ENCODE measurements around the gene HOXA5.

The HOXA5 gene

DNA sequence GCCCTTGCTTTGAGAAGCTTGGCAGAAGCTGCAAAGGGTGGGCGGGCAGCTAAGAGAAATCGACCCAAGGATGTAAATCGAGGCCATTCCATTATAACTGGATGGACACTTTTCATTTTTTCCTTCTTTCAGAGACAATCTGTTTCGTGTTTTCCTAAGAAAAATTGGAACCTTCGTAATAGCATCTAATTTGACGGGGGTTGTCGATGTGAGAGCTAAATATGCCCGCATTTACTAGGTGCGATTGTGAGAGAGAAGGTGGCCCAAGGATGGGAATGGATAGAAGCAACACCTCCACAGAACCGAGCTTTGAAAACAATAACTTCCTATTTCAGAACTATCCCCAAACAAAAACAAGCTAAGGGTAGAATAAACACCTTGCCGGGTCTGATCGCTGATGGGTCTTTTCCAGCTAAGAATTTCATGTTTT, 12.1 kb downstream of the HOXA5 start:
- DNase-seq: no peak

DNA sequence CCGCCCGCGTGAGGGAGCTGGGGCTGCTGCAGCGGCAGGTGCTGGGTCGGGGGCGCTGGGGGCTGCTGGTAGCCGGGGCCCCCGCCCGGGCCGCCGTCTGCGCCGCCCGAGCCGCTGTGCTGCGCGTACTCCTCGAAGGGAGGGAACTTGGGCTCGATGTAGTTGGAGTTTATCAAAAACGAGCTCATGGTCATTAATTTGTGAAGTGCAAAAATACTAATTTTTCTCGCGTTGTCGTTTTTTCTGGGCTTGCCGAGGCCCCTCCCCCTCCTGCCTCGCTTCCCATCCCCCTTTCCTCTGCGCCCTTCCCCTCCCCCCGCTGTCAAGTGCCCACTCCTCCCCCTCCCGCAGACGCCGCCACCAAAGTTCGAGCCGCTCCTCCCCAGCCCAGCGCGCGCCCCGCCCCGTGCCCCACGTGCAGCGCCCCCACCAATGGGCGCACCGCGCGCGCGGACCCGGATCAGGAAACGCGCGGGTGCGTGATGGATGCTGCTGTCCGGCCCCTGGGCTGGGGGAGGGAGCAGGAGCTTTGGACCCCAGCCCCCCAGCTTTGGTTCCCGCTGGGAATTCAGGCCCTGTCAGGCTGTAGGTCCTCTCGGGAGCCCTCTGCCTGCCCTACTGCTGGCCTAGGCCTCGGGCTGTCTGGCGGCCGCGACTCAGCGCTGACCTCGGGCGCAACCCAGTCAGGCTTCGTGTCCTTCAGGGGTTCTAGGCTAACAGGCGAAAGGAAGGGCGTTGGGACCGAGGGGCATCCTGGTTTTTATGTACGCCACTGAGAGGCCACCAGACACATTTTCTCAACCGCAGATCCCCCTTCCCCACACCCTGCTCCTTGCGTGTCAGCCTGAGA, 12.7 kb downstream of the HOXA5 start, which contains the start of gene HOXA4:
Gene HOXA4, minus strand, starts transcription at position 218 of the 850 bp plus-strand sequence. Its CDS starts 24 bp downstream, at position 194.
- peak; percentile 90 for DNase-seq

DNA sequence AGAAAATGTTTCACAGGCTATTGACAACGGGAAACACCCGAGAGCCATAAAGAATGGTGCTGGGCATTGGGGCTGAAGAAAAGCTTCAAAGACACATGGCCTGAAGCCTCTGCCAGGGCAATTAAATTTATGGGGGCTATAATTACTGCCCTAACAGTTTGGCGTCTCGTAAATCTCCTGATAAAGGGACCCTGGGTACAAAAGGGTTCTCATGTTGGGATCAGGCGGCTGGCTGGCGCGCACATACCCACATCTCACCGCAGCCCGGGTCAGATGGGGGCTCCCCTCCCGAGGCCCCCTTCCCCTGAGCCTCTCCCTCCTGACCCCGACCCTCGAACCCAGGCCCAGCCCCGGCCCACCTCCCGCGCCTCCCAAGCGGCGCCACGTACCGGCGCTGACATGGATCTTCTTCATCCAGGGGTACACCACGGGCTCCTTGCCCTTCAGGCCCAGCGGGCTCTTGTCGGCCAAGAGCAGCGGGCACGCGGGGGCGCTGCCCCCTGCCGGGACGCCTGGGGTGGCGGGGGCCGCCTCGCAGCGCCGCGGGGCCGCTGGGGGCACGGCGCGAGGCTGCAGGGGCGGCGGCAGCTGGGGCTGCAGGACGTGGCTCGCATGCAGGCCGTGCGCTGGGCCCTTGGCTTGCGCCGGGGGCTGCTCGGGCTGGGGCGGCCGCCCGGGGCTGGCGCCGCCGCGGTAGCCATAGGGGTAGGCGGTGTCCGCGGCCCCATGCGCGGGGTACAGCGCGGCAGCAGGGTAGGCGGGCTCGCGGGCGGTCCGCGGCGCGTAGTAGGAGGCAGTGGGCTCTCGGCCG, 13.5 kb downstream of the HOXA5 start:
- DNase-seq: no peak

- DNase-seq: no peak
These were observed 14.4 kb downstream of the HOXA5 start for GRCh38 chr7:27128776-27129728.

- no peak for DNase-seq
These were observed 15.4 kb downstream of the HOXA5 start for GRCh38 chr7:27128034-27128433.

DNA sequence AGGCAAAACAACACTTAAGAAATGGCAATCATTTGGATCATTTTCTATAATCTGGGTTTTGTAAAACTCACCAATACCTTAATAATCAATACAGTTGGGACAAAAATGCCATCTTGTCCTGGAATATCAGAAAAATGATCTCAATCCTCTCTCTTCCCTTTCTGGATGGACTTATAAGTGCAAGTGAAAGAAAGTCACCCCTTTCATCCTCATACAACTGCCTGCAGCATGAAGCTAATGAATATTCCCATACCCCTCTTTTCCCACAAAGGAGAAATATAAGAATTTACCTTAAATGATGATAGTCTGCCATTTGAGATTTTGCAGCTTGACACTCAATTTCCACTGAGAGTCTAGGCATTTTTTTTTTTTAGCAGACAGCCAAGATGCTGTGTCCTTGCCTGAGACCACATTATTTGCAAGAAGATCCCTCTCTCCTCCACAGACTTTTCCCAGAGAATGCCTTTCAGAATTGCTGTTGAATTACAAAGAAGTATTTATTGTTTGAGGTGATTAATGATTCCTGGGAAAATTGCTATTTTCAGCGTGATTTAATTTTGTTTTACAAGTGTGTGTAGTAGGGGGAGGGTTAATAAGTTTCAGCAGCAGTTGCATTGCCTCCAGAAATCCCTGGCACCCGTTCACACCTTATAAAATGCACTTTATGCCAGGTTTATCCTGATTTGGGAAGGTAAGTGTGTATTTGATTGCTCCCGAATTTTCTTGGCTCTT, 16.7 kb downstream of the HOXA5 start:
- no peak for DNase-seq

DNA sequence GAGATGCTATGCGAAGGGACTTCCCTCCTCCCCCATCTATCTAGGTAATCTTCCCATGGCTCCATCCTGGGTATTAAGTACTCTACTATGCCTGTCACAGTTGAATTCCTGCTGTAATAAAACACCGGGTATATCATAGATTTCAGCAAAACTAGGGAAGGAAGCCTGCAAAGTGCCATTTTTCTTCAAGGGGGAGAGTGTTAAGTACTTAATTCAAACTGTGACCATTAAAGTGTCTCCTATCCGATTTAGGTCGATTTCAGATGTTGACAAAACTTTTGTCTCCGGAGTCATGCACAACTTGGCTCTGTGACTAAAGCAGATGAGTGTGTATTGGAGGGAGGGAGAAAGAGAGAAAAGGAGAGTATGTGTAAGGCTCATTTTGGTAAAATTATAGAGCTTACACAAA, 17.5 kb downstream of the HOXA5 start:
- no peak for DNase-seq

- no peak for DNase-seq
These were observed 18.4 kb downstream of the HOXA5 start for GRCh38 chr7:27124902-27125689.

DNA sequence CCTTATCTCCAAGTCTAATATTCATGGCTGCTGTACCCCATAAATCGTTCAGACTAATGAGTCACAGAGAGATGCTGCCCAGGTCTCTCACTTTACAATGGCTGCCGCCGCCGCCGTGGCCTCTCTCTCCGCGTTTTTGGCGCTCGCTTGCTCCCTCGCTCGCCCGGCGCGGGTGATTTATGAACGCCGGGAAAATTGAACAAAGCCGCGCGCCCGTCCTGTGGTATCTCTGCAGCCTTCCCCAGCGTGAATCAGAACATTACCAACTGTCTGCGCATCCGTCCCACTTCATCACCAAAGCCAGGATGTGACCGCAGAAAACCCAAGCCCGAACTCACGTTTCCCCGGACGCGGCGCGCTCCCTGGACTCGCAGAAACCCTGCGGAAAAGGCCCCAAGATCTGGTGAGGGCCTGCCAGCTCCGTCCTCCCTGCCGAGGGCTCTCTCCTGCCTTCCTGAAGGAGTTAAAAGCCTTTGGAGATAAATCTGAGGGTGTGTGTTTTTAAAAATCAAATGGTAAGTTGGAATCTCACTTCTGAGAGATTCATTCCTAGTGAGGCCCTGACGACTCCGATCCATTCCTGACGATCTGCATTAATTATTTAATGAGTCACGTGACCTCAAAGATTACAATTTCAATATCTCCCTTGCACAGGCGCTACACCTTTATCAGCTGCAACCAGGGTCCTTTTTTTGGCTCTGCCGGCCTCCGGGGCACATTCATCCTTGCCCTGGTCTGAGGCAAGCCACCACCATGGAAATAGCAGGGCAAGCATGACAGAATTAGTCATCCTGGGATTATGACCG, 19.2 kb downstream of the HOXA5 start:
- DNase-seq: no peak

DNA sequence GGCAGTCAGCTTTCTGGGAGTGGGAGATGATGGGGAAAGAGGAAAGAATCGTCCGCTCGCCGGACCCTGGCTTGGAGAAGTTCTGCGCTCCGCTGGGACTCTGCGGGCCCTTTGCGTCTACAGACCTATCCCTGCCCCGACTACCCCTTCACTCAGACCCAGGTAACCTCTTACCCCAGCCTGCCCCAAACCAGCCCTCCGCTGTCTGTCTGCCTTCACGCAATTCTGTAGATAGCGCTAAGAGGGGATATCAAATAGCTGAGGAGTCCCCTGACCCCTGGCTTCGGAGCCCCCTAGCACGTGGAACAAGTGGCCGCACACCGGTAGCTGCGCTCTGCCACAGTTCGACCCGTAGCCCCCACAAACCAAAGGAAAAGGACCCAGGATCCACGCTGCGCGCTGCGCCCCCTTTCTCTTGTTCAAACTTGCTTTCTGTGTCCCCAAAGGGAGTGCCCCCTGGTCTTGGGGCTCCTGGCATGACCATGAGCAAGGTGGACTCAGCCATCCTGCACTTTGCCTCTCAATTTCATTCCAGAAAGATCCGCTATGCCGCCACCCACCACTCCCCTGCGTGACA, 19.9 kb downstream of the HOXA5 start:
- no peak for DNase-seq

- no peak for DNase-seq
These were observed 20.4 kb downstream of the HOXA5 start for GRCh38 chr7:27123007-27123476.

GRCh38 chr7:27122077-27122910, 21.2 kb downstream of the HOXA5 start:
- no peak for DNase-seq

DNA sequence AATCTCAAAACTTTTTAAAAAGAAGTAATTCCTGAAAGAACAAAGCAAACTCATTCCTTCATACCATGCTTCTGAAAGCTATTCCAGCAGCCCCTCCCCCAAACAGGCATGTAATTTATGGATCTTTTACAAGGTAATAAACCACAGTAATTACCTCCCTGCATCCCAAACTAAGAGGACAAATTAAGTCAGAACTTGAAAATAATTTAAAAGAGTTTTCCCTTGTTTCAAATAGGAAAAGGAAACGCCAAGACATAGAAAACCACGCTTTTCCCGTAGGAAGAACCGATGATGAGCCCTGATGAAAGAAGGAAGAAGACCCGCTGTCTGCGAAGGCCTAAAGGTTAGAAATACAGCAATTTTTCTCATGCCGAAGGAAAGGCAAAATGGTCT, 21.8 kb downstream of the HOXA5 start:
- no peak for DNase-seq

GRCh38 chr7:27119412-27119911, 24.0 kb downstream of the HOXA5 start:
- no peak for DNase-seq

DNA sequence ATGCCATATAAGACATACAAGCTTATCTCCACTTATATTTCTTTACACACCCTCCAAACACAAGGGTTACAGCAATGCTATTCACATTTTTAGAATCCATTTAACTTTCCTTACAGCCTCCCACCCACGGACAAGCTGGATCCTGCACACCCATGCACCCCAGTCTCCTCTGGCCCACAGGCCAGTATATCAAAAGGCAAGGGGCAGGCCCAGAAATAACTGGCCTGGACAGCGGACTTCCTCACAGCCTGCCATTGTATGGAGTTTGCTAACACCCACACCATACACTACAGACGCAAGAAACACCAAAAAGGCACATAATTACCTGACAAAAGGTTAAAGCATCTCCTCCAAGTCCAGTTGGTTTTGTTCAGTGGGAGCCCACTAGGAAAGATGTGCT, 24.9 kb downstream of the HOXA5 start:
- DNase-seq: no peak

- DNase-seq: peak; percentile 27
These were observed 25.5 kb downstream of the HOXA5 start for GRCh38 chr7:27117887-27118491.

- peak; percentile 64 for DNase-seq
These were observed 26.3 kb downstream of the HOXA5 start for GRCh38 chr7:27116962-27117886.

All from NCI-H82 (cell line).